Bone marrow (tissue), 2 donors: Measurements from ENCODE around the gene FOXJ2.
"Not testable (repeated sequence)": the region's sequence is repeated elsewhere in the genome, so short reads cannot be mapped to it uniquely, and the experiment has no call there.

Experiments
- DNase-seq, 2 donors: peaks; one replicate each; lab custom pipeline; 2025; lab: John Stamatoyannopoulos, UW

FOXJ2 gene

GRCh38 chr12:8065991-8066594 lies 33.6 kb downstream of the FOXJ2 start, which contains the start of gene C3AR1:
TSS of gene C3AR1 (minus strand) at chr12:8066359. CDS start at chr12:8060185, 6,174 bp downstream.
- DNase-seq: peak; percentile 7 to 93

- DNase-seq: peak in 1 of 2 donors; percentile 16
Observed at GRCh38 chr12:8069582-8069981, 37.1 kb downstream of the FOXJ2 start.

GRCh38 chr12:8071820-8072219 lies 39.3 kb downstream of the FOXJ2 start:
- not testable (repeated sequence) for DNase-seq

- DNase-seq: no peak
Observed at GRCh38 chr12:8075935-8076334, 43.4 kb downstream of the FOXJ2 start.

GRCh38 chr12:8076366-8076765 lies 43.9 kb downstream of the FOXJ2 start:
- no peak for DNase-seq

GRCh38 chr12:8077207-8077606 lies 44.7 kb downstream of the FOXJ2 start:
- DNase-seq: no peak

GRCh38 chr12:8078398-8078797 lies 45.9 kb downstream of the FOXJ2 start:
- peak in 1 of 2 donors; percentile 36 for DNase-seq

GRCh38 chr12:8078916-8079315 lies 46.4 kb downstream of the FOXJ2 start:
- no peak for DNase-seq

GRCh38 chr12:8080120-8080519 lies 47.6 kb downstream of the FOXJ2 start:
- DNase-seq: peak in 1 of 2 donors; percentile 61

GRCh38 chr12:8081251-8081920 lies 48.9 kb downstream of the FOXJ2 start:
- DNase-seq: no peak

GRCh38 chr12:8082808-8083100 lies 50.2 kb downstream of the FOXJ2 start:
- DNase-seq: no peak

GRCh38 chr12:8084351-8084750 lies 51.8 kb downstream of the FOXJ2 start:
- DNase-seq: not testable (repeated sequence)

GRCh38 chr12:8087666-8088065 lies 55.1 kb downstream of the FOXJ2 start:
- no peak for DNase-seq

GRCh38 chr12:8088574-8088973 lies 56.1 kb downstream of the FOXJ2 start:
- DNase-seq: no peak

- DNase-seq: not testable (repeated sequence)
Observed at GRCh38 chr12:8089277-8089676, 56.8 kb downstream of the FOXJ2 start.

- no peak for DNase-seq
Observed at GRCh38 chr12:8089716-8090115, 57.2 kb downstream of the FOXJ2 start.

GRCh38 chr12:8093291-8093690 lies 60.8 kb downstream of the FOXJ2 start:
- DNase-seq: no peak

- DNase-seq: no peak
Observed at GRCh38 chr12:8096281-8096915, 63.9 kb downstream of the FOXJ2 start.

- DNase-seq: no peak
Observed at GRCh38 chr12:8099235-8099634, 66.7 kb downstream of the FOXJ2 start.
